ENCODE data around the gene FILIP1L. TPM values are rescaled to one million over a fixed set of nuclear protein-coding genes. Genes with fewer than 3 reads are reported as not detected.

FILIP1L gene
- total RNA-seq, 1 experiment from 2014 or later = not detected

- DNase-seq (ENCODE audit: low read depth, low spot score) = no peak
- in situ Hi-C loops (cut with HindIII; ENCODE audit: low pct_unique_long_range_greater_than_20kb, low sequenced_read_pairs) = no loop called here
Measured at GRCh38 chr3:99931059-99931458, 183.2 kb downstream of the FILIP1L start.

DNA sequence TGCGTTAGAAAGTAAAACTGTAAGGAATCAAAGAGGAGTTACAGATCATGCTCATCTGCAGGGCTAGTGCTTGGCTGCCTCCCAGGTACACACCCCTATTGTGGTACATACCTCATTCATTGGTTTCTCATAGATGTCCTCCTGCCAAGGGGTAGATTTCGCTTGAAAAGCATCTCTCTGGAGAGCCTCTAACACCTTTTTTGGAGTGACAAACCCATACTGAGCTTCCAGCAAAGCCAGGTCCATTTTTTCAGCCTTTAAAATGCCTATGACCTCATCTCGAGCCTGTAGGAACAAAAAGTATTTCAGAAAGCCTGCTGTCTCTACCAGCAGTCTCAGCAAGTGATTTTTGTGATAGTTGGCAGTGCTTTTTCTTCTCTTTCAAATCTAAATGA lies 184.6 kb downstream of the FILIP1L start:
- DNase-seq (ENCODE audit: low read depth, low spot score) = no peak
- in situ Hi-C loops (cut with HindIII; ENCODE audit: low pct_unique_long_range_greater_than_20kb, low sequenced_read_pairs) = no loop called here

- in situ Hi-C loops (cut with HindIII; ENCODE audit: low pct_unique_long_range_greater_than_20kb, low sequenced_read_pairs) = no loop called here
- no peak for DNase-seq (ENCODE audit: low read depth, low spot score)
Measured at GRCh38 chr3:99928771-99929744, 185.2 kb downstream of the FILIP1L start.

DNA sequence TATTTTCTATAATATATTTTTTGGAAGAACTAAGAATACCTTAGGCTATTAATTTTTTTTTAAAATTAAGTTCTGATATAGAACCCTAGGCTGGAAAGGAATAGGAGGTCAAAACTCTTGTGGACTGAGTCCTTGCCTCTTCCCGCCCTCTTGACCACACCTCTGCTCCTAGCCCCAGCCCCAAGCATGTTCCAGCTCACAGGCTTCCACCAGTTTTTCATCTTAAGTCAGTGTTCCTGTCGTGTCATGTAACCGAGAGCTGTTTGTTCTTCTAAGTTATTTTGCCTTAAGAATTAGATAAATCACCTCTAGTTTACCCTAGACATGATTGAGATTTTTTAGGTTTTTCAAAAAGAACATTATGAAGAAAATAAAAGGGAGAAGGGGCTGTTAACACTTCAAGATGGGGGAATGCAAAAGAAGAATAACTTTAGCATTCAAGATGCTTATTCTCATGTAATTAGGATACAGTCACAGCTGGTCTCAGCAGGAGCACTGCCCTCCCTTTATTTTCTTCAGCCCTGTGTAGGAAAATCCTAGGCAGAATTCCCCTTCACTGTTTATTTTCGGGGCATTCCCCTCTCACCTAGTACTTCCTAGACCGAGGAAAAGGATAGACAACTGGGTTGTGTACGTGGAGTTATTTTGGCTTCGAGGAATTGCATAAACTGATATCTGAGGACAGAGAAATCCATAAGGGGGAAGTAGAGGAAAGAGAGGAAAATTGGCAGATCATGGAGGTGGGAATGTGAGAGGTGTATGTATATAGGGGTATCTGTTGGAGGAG lies 186.4 kb downstream of the FILIP1L start:
- no peak for DNase-seq (ENCODE audit: low read depth, low spot score)
- in situ Hi-C loops (cut with HindIII; ENCODE audit: low pct_unique_long_range_greater_than_20kb, low sequenced_read_pairs) = no loop called here

DNA sequence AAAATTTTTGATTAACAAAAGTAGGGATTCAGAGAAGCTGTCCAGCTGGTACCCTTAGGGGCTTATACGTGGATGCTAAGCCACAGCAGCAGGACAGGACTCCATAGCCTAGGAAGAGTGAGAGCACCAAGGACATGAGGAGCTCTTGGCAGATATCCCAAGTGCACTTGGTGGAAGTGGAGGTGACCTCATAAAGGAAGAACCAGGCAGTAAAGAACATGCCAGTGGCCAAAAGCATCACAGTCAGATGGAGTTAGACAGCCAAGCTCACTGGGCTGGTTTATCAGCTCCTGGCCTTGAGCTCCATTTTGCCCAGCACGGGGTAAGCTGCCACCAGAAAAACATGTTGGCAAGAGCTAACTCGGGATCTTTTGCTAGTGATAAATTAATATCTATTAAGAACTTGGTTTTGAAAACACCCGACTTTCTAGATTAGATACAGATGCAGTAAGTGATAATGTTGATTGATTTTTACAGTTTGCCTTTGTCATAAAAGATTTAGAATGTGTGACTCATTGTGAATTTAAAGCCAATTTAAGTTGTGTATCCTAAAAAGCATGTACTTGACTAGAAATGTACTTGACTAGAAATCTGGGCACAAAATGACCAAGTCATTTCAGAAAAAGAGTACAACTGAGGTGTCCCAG lies 188.6 kb downstream of the FILIP1L start:
- no peak for DNase-seq (ENCODE audit: low read depth, low spot score)
- in situ Hi-C loops (cut with HindIII; ENCODE audit: low pct_unique_long_range_greater_than_20kb, low sequenced_read_pairs) = no loop called here

- DNase-seq (ENCODE audit: low read depth, low spot score) = no peak
- in situ Hi-C loops (cut with HindIII; ENCODE audit: low pct_unique_long_range_greater_than_20kb, low sequenced_read_pairs) = no loop called here
Measured at GRCh38 chr3:99923873-99924272, 190.4 kb downstream of the FILIP1L start.

DNA sequence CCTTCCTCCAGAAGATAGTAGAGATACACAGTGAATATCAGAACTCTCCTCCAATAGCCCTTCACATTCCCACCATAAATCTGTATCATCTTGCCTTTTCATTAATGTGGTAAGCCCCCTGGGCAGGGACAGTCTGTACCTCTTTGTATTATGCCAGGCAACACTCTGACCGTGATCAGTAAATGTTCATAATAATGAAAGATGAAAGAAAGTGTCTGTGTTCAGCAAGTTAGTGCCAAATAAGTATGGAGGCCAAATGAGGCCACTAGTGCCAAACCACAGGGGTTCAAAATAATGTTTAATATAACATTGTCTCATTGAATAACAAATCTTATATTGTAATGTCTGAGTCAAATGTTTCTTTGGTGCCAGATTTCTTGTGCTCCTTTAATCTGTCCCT lies 192.3 kb downstream of the FILIP1L start:
- in situ Hi-C loops (cut with HindIII; ENCODE audit: low pct_unique_long_range_greater_than_20kb, low sequenced_read_pairs) = no loop called here
- peak; percentile 68 for DNase-seq (ENCODE audit: low read depth, low spot score)

DNA sequence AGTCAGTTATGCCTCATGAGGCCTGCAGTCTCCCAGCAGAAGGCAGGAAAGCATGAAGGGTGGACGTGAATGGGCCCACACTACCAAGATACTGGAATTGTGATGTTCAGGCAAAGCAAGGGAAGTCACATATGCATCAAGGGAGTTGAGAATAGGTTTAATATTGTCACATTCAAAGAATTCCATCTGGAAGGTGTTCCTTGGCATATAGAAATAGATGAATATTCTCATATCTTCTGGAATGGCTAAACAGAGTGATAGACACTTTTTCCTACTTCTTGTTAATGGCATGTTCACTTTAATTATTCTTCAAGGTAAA lies 193.0 kb downstream of the FILIP1L start:
- DNase-seq (ENCODE audit: low read depth, low spot score) = no peak
- in situ Hi-C loops (cut with HindIII; ENCODE audit: low pct_unique_long_range_greater_than_20kb, low sequenced_read_pairs) = no loop called here

GRCh38 chr3:99920481-99921376 lies 193.6 kb downstream of the FILIP1L start:
- in situ Hi-C loops (cut with HindIII; ENCODE audit: low pct_unique_long_range_greater_than_20kb, low sequenced_read_pairs) = no loop called here
- no peak for DNase-seq (ENCODE audit: low read depth, low spot score)

GRCh38 chr3:99919694-99920093 lies 194.6 kb downstream of the FILIP1L start:
- in situ Hi-C loops (cut with HindIII; ENCODE audit: low pct_unique_long_range_greater_than_20kb, low sequenced_read_pairs) = no loop called here
- DNase-seq (ENCODE audit: low read depth, low spot score) = no peak

DNA sequence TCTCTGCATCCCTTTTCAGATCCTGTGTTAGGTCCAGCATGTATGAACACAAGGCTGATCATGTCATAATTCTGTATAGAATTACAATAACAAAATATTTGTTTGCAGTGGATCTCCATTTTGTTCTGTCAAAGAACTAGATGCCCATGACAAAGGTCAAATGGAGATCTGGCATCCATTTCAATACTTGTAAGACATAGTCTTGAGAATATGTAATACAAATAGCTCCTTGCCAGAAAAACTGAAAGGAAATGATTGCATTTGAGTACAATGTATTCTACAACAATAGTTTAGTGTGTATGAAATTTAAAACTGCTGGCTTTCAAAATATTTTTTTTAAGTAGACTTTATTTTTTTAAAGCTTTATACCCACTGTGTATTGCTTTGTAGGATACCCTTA lies 195.6 kb downstream of the FILIP1L start:
- in situ Hi-C loops (cut with HindIII; ENCODE audit: low pct_unique_long_range_greater_than_20kb, low sequenced_read_pairs) = no loop called here
- DNase-seq (ENCODE audit: low read depth, low spot score) = no peak

- in situ Hi-C loops (cut with HindIII; ENCODE audit: low pct_unique_long_range_greater_than_20kb, low sequenced_read_pairs) = no loop called here
- DNase-seq (ENCODE audit: low read depth, low spot score) = no peak
Measured at GRCh38 chr3:99915906-99916432, 198.3 kb downstream of the FILIP1L start.

DNA sequence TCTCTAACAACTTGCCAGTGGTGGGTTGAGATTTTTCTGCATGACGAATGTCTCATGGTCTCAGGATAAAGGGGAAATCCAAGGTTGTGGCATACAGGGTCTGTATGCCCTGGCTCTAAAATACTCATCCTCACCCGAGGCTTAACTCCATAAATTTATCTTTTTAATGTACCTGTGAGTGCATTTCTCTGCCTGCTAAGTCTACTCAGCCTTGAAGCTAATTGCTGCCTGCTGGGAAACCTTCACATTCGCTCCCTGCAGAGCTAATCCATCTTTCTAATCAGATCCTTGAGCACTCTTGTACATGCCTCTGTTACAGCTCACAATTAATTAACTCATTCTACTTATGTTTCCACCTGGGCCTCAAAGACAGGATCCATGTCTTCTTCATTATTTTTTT lies 202.9 kb downstream of the FILIP1L start:
- in situ Hi-C loops (cut with HindIII; ENCODE audit: low pct_unique_long_range_greater_than_20kb, low sequenced_read_pairs) = no loop called here
- no peak for DNase-seq (ENCODE audit: low read depth, low spot score)

DNA sequence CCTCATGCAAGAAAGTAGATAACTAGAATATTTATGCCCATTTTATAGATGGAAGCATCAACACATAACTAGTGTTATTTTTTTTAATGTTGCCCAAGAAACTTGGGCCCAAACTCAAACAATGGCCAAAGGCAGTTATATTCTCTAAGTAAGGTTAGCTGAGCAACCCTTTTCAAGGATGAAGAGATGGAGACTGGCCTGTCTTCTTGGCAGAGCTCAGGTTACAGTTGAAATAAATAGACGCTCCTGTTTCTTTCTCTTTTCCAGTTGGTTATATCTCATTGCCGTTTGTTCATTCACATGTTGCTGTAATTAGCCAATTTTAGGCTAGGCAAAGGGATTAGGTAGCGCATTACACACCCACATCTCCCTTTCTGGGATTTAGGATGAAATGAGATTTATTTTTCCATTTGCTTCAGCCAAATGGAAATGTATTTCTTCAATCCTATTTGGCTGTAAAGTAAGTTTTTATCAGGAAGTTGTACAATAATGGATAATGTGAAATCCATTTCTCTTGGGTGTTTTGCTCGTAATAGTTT lies 203.5 kb downstream of the FILIP1L start:
- in situ Hi-C loops (cut with HindIII; ENCODE audit: low pct_unique_long_range_greater_than_20kb, low sequenced_read_pairs) = no loop called here
- DNase-seq (ENCODE audit: low read depth, low spot score) = no peak

DNA sequence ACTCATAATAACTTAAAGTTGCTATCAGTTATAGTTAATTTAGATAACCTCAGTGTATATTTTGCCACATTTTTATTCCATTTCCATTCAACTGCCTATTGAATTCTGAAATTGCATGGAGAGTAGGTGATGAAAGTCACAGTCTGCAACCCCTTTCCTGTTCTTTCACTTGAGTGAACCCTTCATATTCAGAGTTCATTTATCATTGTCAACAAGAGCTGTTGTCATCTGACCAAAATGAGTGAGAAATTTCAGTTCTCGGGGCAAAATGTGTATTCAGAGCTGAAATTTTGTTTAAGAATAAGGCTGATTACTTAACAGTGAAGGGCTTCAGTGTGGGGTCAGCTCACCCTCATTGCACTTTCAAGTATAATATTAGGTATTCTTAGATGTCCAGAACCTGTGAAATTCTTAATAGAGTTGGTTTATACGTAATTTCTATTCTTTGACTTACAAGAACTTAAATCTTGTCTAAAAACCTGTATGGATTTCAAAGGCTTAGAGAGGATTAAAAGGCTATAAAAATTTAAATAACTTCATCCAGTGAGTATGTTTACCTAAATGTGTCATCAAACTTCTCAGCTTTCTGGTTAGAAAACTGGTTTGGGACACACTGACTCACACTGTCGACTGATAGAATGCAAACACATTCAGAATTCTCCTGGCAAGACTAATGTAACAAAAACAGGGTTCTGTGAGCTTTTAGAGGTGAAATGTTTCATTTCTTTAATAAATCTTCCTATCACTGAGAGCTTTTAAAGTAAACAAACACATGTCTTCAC lies 204.4 kb downstream of the FILIP1L start:
- in situ Hi-C loops (cut with HindIII; ENCODE audit: low pct_unique_long_range_greater_than_20kb, low sequenced_read_pairs) = no loop called here
- DNase-seq (ENCODE audit: low read depth, low spot score) = no peak

GRCh38 chr3:99907959-99908544 lies 206.2 kb downstream of the FILIP1L start:
- in situ Hi-C loops (cut with HindIII; ENCODE audit: low pct_unique_long_range_greater_than_20kb, low sequenced_read_pairs) = no loop called here
- no peak for DNase-seq (ENCODE audit: low read depth, low spot score)

Measured in SK-MEL-5 (cell line).